Measurements from ENCODE around the gene STIM1.

Gene STIM1

DNA sequence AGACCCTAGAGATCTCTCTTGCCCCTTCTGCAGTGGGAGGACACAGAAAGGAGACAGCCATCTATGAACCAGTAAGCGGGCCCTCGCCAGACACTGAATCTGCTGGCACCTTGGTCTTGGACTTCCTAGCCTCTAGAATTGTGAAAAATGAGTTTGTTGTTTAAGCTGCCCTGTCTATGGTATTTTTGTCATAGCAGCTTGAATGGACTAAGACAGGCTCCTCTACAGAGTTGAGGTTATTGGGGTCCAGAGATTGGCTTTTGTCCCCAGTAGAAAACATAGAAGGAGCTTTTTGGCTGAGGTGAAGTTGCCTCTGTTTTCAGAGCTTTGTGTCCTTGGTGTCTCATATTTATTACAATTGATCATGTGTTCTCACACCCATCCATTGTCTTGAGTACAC, 77.2 kb downstream of the STIM1 start:
- DNase-seq (ENCODE audit: extremely low read depth, low read depth) = no peak
- TF ChIP-seq, protein P1, sequence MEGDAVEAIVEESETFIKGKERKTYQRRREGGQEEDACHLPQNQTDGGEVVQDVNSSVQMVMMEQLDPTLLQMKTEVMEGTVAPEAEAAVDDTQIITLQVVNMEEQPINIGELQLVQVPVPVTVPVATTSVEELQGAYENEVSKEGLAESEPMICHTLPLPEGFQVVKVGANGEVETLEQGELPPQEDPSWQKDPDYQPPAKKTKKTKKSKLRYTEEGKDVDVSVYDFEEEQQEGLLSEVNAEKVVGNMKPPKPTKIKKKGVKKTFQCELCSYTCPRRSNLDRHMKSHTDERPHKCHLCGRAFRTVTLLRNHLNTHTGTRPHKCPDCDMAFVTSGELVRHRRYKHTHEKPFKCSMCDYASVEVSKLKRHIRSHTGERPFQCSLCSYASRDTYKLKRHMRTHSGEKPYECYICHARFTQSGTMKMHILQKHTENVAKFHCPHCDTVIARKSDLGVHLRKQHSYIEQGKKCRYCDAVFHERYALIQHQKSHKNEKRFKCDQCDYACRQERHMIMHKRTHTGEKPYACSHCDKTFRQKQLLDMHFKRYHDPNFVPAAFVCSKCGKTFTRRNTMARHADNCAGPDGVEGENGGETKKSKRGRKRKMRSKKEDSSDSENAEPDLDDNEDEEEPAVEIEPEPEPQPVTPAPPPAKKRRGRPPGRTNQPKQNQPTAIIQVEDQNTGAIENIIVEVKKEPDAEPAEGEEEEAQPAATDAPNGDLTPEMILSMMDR (IDR thresholded peaks at IDR 0.05; ENCODE audit: low read depth, low read length) = no peak

DNA sequence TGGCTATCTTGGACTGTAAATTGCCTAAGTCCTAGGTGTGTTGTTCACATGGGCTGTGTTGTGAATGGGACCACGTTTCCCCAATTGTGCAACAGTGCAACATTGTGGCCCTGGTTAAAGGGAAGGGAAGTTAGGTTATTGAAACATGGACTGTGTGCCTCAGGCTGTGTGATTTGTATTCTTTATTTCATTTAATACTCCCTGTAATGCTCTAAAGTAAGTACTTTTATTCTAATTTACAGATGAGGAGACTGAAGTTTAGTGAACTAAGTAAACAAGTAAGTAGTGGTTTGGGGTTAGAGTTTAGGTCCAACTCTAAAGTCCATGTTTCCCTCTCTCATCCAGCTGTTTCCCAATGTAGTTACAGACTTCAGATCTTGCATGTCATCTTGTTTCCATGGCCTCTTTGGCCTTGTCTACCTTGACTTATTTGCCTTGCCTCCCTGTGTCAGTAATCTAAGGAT, 77.7 kb downstream of the STIM1 start:
- DNase-seq (ENCODE audit: extremely low read depth, low read depth) = no peak
- TF ChIP-seq, protein P1 (IDR thresholded peaks at IDR 0.05; ENCODE audit: low read depth, low read length) = no peak

DNA sequence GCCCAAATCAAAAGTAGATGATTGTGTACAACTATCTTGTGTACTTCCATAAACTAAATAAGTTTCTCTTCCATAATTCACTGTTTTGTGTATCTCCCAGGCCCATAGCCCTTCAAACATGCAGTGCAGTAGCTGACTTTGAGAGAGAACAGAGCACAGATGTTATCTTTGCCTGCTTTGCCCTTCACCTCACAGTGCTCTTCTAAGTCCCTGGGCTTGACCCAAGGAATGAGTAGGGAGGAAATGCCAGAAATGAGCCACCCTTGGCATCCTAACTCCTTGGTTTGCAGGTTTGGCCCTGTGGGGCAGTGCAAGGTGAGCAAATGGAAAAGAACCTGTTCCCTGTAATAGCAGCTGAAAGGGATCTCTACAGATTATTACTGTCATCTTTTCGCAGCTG, 79.2 kb downstream of the STIM1 start:
- TF ChIP-seq, protein P1 (IDR thresholded peaks at IDR 0.05; ENCODE audit: low read depth, low read length) = no peak
- DNase-seq (ENCODE audit: extremely low read depth, low read depth) = no peak

DNA sequence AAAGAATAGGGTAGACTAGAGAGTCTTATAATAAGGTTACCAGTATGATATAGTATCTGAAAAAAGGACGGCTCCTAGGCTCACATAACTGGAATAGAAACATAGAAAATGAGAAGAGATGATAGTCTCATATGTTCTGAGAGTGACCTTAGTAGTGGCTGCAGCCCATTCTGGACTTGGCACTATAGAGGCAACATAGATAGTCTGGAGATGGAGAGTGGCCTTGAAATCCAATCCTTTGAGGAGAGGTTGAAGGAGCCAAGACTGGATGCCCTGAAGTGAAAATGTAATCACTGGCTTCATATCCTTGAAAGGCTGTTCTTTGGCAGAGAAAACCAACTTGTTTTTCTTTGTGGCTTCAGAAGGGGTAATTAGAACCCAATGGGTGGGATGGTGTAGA, 81.1 kb downstream of the STIM1 start:
- DNase-seq (ENCODE audit: extremely low read depth, low read depth) = no peak
- TF ChIP-seq, protein P1 (IDR thresholded peaks at IDR 0.05; ENCODE audit: low read depth, low read length) = no peak

DNA sequence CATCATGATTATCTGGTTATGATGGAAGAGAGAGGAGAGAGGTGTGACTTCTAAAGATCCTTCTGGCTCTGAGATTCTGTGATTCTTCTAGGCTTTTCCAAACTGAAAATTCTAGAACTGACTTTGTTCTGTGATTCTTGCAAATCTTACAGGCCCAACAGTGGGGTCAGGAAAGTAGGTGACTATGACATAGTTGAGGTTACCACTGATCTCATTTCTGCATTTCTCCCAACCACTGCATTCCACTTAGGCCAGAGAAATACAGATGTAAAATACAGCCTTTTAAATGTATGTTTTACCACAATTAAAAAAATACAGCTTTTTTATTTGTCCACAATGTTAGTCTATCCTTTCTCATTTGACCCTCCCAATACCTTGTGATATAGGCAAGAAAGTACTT, 83.7 kb downstream of the STIM1 start:
- TF ChIP-seq, protein P1 (IDR thresholded peaks at IDR 0.05; ENCODE audit: low read depth, low read length) = no peak
- no peak for DNase-seq (ENCODE audit: extremely low read depth, low read depth)

DNA sequence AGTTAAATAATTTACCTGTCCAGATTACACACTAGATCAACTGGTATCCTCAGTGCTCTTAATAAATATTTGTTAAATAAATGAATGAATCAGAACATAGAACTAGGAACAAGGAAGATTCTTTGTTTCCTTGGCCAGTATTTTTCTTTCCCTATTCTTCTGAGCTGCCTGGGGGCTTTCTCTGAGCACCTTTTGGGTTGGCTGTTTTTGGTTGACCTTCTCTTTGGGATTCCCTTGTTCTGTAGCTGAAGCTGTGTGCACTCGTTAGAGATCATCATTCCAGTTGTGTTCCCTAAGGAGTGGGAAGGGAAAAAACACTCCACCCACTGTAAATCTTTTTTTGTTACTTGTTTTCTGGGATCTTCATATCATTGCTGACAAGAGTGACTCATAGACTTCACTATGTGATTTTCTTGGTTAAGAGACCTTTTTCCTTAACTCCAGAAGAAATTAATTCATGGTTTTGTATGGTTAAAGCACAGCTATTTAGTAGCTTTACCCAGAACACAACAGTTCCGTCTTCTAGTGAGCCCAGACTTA, 84.3 kb downstream of the STIM1 start:
- TF ChIP-seq, protein P1 (IDR thresholded peaks at IDR 0.05; ENCODE audit: low read depth, low read length) = no peak
- DNase-seq (ENCODE audit: extremely low read depth, low read depth) = no peak

DNA sequence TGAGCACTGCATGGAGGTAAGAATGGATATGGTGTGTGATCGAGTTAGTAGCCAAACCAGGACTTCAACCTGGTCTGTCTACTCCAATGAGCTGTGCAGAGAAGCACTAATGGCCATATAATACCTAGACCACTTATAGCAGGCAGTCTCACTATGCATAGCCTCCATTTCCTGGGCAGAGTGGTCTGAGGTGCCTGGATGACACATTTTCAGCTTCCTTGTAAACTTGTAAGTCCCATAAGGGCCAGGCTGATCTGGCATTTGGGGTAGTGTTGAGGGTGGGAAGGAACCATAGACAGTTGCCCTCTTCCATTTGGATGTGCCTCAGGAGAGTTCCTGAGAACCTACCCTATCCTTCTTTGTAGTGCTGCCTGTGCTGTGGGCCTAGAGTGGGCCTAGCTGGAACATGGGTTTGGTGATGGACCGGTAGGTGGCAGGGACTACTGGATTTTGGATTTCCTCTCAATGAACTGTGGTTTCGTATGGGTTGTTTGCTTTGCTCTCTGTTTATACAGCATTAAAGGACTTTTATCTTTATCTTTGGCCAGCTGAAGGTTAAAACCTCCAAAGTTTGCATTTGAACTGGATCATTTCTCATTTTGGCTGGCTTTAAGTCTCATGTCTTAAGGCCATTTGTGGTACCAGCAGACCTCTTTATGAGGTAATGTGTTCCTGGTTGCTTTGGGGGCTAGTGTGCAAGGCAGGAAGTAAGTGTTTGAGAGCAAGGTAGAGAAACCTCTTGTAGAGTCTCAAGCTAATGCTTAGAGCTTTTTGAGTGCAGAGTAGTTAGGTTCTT, 86.9 kb downstream of the STIM1 start:
- TF ChIP-seq, protein P1 (IDR thresholded peaks at IDR 0.05; ENCODE audit: low read depth, low read length) = no peak
- no peak for DNase-seq (ENCODE audit: extremely low read depth, low read depth)

All from AG09319 (cell line).